ENCODE measurements around the gene LINC00237.

Gene LINC00237

DNA sequence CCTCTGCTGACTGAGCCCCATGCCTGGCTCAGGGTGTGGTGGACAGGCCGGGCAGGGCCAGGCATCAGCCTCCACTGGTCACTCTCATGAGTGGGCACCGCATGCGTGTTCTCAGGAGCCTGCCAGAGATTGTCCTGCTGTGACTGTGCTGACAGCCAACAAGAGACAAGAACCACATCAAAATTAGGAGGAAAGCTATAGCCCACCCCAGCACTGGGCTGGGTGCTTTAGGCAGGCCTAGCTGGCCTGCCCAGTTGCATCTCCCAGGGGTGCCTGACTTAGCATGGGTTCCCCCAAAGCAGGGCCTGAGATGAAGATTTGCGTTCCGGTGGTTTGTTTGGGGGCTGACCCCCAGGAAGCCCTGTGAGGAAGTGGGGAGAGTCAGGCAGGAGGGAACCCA, 53.9 kb downstream of the LINC00237 start:
- FAIRE-seq = no peak
- DNase-seq (ENCODE audit: insufficient read length, low spot score) = no peak

DNA sequence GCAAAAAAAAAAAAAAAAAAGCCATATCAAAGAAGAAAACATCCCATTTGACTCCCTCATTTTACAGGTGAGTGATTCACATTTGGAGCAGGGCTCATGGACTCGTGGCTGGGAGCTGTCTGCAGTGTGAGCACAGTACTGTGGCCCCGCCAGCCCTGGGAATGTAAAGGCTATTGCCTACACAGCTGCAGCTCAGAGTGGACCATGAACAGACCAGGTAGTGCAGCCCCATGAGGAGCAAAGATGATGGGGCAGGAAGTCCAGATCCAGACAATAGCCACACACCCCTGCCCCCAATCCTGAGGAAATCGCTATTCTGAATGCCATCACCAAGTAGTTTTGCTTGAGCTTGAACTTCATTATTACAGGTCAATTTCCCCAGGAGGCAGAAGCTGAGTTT, 55.4 kb downstream of the LINC00237 start:
- no peak for DNase-seq (ENCODE audit: insufficient read length, low spot score)
- no peak for FAIRE-seq

DNA sequence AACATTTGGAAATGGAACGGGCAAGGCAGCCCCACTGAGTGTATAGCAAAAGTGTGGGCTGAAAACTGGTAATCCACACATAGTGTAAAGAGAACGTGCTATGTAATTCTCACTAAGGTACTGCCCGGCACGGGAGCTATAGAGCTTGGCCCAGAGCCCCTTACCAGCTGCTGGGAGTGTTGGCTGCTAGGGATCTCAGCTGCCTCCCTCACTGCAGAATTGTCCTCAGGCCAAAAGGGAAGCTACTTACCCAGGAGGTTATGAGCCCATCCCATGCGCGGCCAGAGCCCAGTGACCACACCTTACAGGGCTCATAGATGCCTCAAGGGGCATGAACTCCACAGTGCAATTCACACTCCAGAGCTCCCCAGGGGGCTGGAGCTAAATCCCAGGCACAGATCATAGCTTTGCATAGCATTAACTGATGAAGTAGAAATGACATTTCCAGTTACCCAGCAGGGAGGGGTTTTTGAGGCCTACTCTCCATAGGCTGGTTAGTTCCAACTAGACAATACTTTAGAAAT, 56.8 kb downstream of the LINC00237 start:
- no peak for FAIRE-seq
- DNase-seq (ENCODE audit: insufficient read length, low spot score) = no peak

DNA sequence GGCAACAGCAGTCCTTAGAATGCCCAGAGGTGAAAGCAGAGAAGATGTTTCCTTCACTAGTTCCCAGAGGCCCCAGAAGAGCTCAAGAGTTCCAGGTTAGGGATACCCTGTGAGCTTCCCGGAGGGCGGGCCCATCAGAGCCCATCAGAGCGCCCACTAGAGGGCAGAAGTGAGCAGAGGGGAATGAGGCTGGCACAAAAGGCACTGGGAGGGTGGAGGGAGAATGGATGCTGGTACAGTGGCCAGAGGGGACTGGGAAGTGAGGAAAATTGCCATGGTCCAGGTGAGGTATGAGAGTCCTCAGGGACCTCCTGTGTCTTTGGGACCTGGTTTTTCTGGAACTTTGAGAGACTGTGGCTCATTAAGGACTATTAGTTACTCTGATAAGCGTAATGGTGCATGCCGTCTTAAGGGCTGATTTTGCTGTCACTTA, 57.3 kb downstream of the LINC00237 start:
- DNase-seq (ENCODE audit: insufficient read length, low spot score) = peak; percentile 39
- FAIRE-seq = peak; percentile 86

DNA sequence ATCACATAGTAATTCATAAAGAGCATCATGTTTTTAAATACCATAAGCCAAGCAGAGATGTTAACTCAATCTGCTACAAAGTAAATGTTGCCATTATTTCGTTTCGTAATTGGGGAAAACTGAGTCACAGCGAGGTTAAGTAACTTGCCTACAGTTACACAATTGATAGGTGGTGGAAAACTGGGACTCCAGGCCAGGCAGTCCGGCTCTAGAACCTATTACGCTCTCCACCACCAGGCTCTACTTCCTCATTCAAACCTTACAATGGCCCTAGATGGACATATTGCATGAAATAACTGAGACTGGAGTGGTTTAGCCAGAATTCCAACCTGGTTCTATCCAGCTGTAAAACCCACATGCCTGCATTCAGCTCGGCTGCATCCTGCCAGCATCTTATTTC, 58.2 kb downstream of the LINC00237 start:
- no peak for FAIRE-seq

DNA sequence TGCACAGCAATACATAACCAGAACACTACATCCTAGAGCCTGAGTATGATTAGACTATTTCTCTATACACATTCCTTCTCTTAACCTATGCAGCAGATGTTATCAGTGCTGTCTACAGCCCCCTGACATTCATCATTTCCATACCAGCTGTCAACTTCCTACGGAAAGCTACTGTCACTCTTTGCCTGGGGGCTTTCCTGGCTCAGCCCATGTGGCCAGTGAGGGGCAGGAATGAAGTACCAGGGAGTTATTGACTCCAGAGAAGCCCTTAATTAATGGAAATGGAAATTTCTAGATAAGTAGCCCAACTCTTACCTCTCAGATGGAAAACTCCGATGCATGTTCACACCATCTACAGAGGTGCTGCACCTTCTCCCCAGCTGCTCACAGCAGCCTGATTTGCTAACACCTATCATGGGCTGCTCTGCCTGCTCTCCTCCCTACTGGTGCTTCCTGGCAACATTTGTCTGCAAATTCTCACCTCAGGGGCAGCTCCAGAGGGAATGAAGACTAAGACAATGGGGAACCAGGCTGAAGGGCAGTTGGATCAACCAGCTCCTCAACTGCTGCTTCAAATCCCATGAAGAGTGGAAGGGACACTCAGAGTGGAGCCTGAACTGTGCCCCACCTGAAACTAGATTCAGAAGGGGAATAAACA, 59.6 kb downstream of the LINC00237 start:
- no peak for DNase-seq (ENCODE audit: insufficient read length, low spot score)
- FAIRE-seq = no peak

More for the DNA sequence above, 58.2 kb downstream of the LINC00237 start:
- no peak for DNase-seq (ENCODE audit: insufficient read length, low spot score)

Data from GM19239 (cell line).